OCI-M1 (cell line): ENCODE measurements around the gene RNF130.

Experiments used
- DNase-seq: peaks from one replicate; lab custom pipeline; 2025; lab: John Stamatoyannopoulos, UW

RNF130 gene

DNA sequence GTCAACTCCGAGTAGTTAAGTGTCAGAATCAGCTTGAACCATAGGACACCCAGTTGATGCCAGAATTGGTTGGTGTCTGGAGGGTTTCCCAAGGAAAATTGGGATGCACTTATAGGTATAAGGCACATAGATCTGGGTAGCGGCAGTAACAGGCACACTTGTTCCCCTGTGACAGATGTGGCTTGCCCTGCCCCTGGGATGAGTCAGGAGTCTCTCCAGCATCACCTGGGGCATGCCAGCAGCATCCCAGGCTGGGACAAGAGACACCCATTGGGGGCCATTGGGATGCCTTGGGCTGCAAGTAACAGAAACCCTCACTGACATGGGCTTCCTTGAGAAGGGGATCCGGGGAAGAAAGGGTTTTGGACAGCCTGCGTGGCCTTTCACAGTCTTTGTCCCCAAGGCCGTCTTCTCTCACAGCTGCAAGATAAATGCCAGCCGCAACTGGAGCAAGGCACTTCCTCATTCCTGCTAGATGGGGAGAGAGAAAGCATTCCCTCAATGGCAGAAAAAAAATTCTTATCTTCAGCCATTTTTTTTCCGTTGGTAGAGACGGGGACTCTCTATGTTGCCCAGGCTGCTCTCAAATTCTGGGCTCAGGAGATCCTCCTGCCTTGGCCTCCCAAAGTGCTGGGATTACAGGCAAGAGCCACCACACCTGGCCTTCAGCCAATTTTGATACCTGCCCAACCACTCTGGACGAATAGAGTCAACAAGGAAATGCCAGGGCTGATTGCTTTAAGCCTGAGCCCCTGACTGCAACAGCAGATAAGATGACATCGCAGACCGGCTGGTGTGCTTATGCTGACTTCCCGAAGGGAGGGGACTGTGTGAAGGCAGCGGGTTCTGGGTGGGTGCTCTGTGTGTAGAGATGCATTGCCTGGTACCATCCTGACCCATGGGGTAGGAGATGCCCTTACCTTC, 13.3 kb upstream of the RNF130 start:
- peak; percentile 88 for DNase-seq

DNA sequence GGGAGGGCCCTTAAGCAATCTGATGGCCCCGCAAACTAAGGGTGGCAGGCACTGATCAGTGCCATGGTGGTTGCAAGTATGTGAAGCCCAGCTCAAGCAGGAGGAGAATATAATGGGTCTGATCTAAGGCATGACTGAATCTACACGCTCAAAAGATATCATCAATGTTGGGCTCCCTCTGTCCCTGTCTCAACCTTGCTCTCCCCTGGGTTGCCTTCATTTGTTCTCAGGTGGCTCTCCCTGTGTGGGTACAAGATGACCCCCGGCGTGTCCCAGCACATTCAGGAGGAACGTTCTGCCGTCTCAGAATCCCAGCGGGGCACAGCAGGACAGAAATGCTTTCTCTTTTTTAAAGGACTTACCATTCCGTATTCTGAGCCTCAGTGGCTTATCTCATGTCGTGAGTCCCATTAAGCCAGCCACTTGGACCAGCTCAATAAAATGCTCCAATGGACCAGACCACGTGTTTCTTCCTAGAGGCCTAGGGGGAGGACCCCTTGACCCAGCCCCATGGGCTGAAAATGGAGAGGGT, 12.0 kb upstream of the RNF130 start:
- no peak for DNase-seq

DNA sequence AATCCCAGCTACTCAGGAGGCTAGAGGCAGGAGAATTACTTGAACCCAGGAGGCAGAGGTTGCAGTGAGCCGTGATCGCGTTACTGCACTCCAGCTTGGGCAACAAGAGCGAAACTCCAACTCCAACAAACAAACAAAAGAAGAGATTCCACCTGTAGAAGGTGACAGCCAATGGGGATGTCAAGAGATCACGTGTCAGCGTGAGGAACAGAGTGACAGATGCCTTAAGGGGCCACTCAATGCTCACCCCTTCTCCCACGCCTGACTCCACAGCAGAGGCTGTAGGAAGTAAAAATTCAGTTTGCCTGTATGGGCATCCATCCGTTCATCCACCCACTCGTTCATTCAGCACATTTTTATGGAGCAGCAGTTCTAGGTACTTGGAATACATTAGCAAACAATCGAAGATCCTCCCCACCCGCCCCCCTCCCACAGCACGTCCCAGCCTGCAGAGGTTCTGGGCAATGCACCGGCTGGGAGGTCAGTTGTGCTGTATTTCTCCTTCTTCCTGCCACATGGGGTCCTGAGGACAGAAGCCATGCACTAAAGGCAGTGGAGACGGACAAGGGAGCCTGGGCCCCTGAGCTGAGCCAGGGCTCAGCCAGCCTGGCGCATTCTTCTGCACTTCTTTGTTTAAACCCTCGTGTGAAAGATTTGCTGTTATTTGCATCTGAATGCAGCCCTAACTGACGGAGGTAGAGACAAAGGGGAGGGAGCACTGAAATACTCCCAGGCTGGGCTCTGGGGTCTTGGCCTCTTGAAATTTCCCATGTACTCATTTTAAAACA, 11.3 kb upstream of the RNF130 start:
- DNase-seq: no peak

DNA sequence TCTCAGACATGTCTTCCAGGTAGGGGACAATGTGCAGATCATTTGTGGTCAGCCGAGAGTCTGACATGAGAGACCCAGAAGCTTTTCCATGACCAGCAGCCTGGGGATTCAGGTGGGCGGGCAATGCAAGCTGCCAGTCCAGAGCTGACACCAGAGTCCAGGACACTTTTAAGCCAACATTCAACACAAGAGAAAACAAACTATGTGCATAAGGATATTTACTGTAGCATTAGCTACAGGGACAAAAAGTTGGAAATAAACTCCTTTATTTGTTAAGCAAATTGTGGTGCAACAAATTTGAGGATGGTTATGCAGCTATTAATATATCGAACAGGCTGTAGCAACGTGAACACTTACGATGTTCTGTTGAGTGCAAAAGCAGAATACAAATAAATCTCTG, 9.9 kb upstream of the RNF130 start:
- DNase-seq: no peak

DNA sequence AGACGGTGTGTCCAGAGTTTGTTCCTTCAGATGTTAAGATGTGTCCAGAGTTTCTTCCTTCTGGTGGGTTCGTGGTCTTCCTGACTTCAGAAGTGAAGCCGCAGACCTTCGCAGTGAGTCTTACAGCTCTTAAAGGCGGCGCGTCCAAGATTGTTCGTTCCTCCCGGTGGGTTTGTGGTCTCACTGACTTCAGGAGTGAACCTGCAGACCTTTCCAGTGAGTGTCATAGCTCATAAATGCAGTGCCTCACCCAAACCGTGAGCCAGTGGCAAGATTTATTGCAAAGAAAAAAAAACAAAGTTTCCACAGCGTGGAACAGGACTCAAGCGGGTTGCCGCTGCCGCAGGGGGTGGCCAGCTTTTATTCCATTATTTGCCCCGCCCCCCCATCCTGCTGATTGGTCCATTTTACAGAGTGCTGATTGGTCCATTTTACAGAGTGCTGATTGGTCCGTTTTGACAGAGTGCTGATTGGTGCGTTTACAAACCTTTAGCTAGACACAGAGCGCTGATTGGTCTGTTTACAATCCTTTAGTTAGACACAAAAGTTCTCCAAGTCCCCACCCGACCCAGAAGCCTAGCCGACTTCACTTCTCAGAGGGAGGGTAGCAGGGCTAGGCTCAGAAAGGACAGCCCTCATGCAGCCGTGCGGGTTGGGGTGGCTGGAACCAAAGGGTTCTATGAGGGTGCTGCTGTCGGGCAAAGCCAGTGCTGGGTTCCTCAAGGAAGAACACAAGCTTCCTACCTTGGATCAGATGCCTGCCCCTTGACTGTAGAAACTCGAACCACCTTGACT, 9.1 kb upstream of the RNF130 start:
- DNase-seq: no peak

DNA sequence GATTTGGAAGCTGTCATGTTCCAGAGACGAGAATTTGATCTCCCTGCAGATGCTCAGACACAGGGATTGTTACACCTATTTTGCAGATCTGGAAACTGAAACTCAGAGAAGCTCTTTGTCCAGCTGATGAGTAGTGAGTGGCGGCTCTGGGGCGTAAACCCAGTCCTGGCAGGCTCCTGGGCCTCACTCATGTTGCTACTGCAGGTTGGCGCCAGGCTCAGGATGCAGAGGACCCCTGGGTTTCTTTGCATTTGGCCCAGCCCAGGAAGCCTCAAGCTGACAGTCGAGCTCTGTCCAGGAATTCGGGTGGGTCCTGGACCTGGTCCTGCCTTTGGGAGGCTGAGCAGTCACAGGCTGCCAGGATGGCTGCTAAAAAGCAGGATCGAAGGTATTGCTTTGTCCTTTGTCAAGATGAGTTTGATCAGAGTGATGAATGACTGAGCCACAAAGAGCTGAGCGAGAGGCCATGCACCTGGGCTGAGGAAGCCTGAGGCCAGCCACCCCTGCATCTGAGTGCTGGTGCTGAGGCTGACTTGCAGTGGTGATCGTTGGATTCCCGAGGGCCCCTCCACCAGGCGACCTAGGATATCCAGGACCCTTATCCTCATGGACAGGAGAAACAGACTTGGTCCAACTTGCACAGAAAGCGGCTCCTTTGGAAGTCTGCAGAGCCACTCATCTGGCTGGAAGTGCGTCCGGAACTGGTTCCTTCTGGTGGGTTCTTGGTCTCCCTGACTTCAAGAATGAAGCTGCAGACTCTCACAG, 8.3 kb upstream of the RNF130 start:
- DNase-seq: no peak

DNA sequence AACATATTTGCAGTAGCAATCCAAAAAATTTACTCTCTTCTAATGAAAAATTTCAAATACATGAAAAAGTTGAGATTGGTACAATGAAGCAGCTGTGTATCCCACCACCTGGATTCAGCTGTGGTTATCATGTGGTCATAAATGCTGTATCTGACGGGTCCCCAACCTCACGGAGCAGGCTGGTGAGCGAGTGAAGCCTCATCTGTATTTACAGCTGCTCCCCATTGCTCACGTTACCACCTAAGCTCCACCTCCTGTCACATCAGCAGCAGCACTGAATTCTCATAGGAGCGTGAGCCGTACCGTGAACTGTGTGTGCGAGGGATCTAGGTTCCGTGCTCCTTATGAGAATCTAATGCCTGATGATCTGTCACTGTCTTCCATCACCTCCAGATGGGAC, 6.8 kb upstream of the RNF130 start:
- DNase-seq: no peak

DNA sequence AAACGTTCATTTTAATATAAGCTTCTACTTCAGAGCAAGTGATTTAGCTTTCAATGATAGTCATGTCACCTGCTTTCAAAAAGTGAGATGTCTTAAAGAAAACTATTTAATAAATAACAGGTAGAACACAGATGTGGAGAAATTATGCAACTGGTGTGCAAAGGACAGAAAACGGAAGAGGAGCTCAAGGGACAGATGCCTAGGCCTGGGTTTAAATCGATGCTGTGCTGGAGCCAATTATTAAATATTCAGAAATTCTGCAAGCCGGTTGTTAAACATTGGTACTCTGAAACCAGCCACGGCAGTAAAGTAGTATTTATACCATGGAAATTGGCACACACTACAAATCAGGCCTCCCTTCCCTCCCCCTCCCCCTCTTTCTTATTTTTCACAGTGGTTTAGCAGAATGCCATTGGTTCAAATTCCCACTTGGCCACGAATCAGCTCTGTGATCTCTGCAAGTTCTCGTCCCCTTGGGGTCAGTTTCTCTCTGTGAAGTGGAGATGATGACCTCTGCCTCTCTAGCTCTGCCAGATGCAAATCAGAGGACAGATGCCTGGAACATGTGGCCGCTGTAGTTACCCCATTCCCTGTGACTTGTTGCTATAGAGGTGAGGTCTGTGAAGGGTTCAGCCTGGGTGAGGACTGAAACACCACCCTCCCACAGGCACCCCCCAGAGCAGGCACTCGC, 6.2 kb upstream of the RNF130 start:
- no peak for DNase-seq

DNA sequence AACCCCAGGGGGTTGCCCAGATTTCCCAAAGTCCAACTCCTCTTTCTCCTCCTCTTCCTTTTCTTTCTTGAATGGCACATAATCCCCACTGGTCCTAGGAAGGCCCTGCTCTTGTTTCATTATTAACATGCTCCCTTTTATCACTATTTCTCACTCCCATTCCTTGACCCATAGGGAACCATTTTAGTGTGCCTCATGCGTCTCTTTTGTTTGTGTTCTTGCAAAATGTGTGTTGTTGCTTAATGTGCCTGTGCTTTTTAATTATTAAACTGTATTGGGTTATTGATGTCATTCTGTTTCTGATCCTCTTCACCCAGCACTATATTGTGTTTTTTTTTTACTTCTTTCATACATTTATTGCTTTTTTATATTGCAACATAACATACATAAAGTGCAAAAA, 4.1 kb upstream of the RNF130 start:
- DNase-seq: no peak

DNA sequence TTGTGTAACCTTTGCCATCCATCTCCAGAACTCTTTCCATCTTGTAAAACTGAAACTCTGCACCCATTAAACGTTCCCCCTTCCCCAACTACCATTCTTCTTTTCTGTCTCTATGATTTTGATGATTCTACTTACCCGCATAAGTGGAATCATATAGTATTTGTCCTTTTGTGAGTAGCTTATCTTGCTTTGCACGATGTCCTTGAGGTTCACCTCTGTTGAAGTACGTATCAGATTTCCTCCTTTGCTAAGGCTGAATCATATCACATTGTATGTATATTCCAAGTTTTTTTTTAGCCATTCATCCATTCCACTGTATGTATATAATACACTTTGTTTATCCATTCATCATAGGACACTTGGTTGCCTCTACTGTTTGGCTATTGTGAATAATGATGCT, 2.9 kb upstream of the RNF130 start:
- DNase-seq: no peak

DNA sequence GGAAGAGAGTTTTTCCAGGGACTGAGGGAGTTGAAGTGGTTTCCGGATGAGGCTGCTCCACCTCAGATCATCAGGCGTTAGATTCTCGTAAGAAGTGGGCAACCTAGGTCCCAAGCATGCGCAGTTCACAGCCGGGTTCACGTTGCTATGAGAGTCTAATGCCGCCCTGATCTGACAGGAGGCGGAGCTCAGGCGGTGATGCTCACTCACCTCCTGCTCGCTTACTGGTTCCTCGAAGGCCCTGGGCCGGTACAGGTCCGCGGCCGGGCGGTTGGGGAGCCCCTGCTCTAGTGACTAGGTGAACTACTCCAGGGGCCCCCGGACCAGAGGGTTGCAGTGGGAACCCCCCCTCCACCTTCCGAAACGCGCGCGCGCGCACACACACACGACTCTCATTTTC, 997 bp upstream of the RNF130 start:
- no peak for DNase-seq

DNA sequence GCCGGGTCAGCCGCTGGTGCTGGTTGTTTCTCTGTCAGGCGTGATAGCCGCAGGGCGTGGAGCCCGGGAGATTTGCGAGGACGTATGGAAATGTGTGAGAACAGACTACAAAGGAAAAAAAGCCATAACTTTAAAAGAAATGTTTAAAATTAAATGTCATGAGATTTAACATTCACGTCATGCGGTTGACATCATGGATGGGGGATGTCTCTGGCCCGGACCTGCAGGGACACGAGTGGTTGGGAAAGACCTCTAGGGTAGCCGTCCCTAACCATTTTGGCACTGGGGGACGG, 643 bp upstream of the RNF130 start:
- no peak for DNase-seq

DNA sequence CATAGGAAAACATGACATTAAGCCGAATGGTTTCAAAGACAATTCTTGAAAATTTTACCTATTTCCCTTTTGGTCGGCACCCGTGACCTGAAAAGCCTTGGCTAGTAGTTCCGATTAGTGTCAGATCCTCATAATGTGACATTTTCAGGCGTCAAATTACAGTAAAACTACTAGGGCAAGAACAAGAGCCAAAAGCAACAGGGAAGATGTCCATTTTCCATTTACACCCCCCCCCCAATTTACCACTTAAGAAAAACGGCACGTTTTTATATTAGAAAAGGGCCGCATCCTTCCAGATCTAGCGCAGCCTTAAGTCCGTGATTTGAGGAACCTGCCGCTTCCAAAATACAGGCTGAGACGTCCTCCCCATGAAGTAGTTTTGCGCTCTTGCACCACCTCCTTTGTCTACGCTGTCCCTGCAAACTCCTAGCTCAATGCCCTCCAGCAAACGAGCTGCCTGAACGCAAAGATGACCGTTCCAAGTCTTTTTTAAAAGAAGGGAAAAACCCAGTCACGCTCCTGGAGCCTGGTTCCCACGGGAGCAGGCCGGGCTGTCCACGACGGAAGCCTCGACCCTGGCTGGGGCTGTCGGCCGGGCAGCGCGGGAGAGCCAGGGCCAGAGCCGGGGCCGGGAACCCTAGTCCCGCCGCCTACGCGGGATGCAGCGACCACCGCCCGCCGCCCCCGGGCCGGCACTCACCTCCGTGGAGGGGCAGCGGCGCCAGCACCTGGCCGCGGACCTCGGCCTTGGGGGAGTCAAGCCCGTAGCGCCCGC, 616 bp downstream of the RNF130 start:
- DNase-seq: peak; percentile 64

DNA sequence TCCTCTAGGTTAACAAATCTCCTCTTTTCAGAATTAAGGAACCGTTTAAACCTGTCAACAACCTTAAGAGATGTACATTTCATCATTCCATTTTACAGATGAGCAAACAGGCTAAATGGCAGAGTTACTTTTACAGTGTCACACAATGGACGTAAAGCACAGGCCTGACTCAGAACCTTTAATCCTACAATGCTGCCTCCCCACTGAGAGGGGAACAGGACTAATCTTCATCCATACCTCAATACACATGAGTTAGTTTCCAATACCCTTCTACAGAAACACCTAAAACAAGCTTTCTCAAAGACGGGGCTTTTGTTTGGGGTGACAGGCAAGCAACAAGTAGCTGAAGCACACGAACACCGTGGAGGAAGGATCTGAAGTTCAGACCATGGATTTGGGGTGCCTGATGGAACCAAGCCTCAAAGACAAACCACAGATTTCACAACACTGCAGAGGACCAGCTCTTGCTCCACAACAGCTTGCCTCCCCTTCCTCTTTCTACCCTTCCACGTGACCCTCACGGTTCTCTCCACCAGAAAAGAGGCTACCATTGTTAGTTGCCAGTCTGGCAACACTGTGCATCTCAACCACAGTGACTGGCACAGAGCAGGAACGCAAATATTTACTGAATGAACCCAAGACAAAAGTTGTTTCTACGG, 1.8 kb downstream of the RNF130 start:
- DNase-seq: peak; percentile 91

DNA sequence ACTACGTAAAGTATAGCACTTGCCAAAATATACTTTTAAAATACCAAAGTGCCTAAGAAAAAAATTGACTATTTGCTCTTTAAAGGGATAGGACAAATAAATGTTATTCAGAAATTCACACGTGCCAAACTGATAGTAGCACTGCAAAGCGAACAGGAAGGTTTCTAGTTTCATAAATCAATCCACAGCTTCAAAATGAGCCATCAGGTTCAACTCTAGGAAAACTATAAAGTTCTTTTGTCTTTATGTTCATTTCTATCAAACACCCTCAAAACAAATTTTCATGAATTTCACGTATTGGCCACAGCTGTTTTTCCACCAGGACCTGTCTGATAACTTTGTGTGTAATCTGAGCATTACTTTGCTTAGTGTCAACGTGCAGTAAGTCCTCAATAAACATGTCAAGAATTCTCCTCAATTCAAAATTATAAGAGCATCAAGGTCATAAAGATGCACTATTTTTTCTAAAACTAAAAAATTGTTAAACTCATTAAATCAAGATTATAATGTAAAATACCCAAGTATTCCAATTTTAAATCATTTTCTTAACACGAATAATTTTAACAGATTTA, 3.0 kb downstream of the RNF130 start:
- peak; percentile 37 for DNase-seq

DNA sequence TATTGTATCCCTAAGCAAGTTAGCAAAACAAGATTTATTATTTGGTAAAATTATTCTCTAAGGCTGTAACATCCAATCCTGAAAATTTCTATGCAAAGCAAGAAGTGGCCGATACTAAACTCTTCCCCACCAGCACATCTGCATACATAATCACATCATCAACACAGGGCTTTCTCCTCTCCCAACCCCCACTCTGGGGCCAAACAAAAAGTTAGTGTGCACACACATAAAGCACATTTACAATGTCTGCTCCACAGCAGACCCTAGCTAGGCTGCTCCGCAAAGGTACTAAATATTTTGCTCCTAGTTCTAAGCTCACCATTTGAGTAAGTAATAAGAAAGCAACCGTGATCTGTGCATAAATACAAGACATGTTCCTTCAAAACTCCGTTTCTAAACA, 3.6 kb downstream of the RNF130 start:
- peak; percentile 58 for DNase-seq

DNA sequence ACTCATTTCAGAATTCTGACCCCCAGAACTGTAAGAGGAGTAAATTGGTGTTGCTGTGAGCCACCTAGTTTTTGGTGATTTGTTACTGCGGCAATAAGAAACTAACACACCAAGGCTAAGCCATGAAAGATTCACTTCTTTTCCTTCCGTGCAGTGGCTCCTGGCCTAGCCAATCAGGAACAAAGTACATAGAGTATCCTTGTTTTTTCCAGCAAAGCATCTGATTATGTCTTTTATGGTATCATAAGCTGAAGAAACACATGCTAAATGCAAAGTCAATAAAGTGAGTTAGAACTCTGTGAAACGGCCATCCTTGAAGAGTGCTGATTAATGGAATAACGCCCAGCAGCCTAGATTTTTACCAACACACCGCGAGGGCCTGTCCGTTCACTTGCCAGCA, 11.4 kb downstream of the RNF130 start:
- DNase-seq: no peak

DNA sequence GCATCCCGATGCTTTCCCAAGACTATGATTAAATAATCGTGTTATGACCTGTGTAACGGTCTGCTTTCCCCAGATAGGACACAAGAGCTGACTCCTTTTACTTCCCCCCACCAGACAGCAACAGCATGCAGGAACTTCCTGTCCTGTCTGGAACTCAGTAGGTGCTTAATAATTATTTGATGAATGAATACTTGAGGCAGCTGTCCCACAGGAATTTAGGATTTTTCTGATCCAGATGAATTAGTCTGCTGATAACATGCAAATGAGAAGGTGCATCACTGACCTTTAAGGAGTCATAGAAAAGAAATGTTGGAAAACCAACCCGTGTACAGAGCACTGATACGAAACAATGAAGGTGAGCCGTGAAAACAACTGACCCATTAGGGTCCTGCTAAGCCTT, 12.2 kb downstream of the RNF130 start:
- DNase-seq: no peak

DNA sequence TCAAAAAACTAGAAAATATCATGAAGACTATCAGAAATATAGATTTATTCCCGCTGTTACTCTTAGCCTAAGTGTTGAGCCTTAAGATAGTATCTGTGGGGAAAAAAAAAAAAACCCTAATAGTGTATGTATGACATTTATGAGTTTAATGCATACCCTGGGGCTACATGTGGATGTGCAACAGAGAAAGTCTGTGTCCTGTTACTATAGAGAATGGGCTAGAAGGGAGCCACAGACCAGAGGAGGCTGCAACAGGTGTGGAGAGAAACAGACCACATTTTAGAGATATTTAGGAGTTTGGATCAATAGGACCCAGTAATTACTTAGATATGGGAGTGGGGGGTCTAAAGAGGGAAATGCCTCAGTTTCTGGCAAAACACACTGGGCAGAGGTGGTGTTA, 15.4 kb downstream of the RNF130 start:
- DNase-seq: no peak
